HPDE6-E6E7 (cell line): ENCODE data around the gene COL18A1.

Source experiments
- DNase-seq: peaks from one replicate; pipeline ENCODE4 v3.0.0; 2011; ENCODE audit warnings: missing footprints; ENCODE audit errors: extremely low spot score

The COL18A1 gene

GRCh38 chr21:45507888-45508508, 103.0 kb downstream of the COL18A1 start:
- no peak for DNase-seq

- DNase-seq: no peak
These were observed 103.9 kb downstream of the COL18A1 start for GRCh38 chr21:45508607-45509565.

GRCh38 chr21:45509566-45510465, 104.9 kb downstream of the COL18A1 start:
- no peak for DNase-seq

- DNase-seq: no peak
These were observed 105.5 kb downstream of the COL18A1 start for GRCh38 chr21:45510466-45510955.

- DNase-seq: no peak
These were observed 106.0 kb downstream of the COL18A1 start for GRCh38 chr21:45511007-45511406.

GRCh38 chr21:45511661-45512431, 106.9 kb downstream of the COL18A1 start:
- no peak for DNase-seq

GRCh38 chr21:45512626-45513002, 107.6 kb downstream of the COL18A1 start:
- DNase-seq: no peak

GRCh38 chr21:45513003-45513717, 108.2 kb downstream of the COL18A1 start:
- no peak for DNase-seq

- DNase-seq: no peak
These were observed 108.9 kb downstream of the COL18A1 start for GRCh38 chr21:45513741-45514310.

GRCh38 chr21:45514311-45515021, 109.5 kb downstream of the COL18A1 start:
- DNase-seq: no peak

- no peak for DNase-seq
These were observed 110.5 kb downstream of the COL18A1 start for GRCh38 chr21:45515241-45516061.

GRCh38 chr21:45516071-45516670, 111.2 kb downstream of the COL18A1 start:
- DNase-seq: no peak

- DNase-seq: no peak
These were observed 111.7 kb downstream of the COL18A1 start for GRCh38 chr21:45516671-45517151.

- DNase-seq: no peak
These were observed 112.5 kb downstream of the COL18A1 start for GRCh38 chr21:45517249-45518065.

GRCh38 chr21:45518742-45519141, 113.8 kb downstream of the COL18A1 start:
- no peak for DNase-seq

- no peak for DNase-seq
These were observed 114.2 kb downstream of the COL18A1 start for GRCh38 chr21:45519182-45519581.

GRCh38 chr21:45521241-45521640, 116.3 kb downstream of the COL18A1 start:
- no peak for DNase-seq
